Stimulated activated naive CD8-positive, alpha-beta T cell treated with anti-CD3 and anti-CD28 coated beads, Interleukin-15, Interleukin-2, amounts not matched to agents 100 ng/mL and 50 ng/mL, for 24 hours (primary cell): ENCODE results near the gene BAK1.
"Not testable (repeated sequence)": the region's sequence is repeated elsewhere in the genome, so short reads cannot be mapped to it uniquely, and the experiment has no call there.

Experiments
- H3K27ac Mint-ChIP-seq: one replicate; pipeline ENCODE4 v1.8.0; 2021; ENCODE audit warnings: mild to moderate bottlenecking, mixed read lengths
- H3K27me3 Mint-ChIP-seq: one replicate; pipeline ENCODE4 v1.8.0; 2021; ENCODE audit warnings: mixed read lengths
- H3K36me3 Mint-ChIP-seq: one replicate; pipeline ENCODE4 v1.8.0; 2021; ENCODE audit warnings: low read depth, mixed read lengths
- H3K4me1 Mint-ChIP-seq: one replicate; pipeline ENCODE4 v1.8.0; 2021; ENCODE audit warnings: low read depth, mixed read lengths
- H3K4me3 Mint-ChIP-seq: one replicate; pipeline ENCODE4 v1.8.0; 2021; ENCODE audit warnings: mild to moderate bottlenecking, mixed read lengths
- H3K9me3 Mint-ChIP-seq: one replicate; pipeline ENCODE4 v1.8.0; 2021; ENCODE audit warnings: mixed read lengths

Gene BAK1

DNA sequence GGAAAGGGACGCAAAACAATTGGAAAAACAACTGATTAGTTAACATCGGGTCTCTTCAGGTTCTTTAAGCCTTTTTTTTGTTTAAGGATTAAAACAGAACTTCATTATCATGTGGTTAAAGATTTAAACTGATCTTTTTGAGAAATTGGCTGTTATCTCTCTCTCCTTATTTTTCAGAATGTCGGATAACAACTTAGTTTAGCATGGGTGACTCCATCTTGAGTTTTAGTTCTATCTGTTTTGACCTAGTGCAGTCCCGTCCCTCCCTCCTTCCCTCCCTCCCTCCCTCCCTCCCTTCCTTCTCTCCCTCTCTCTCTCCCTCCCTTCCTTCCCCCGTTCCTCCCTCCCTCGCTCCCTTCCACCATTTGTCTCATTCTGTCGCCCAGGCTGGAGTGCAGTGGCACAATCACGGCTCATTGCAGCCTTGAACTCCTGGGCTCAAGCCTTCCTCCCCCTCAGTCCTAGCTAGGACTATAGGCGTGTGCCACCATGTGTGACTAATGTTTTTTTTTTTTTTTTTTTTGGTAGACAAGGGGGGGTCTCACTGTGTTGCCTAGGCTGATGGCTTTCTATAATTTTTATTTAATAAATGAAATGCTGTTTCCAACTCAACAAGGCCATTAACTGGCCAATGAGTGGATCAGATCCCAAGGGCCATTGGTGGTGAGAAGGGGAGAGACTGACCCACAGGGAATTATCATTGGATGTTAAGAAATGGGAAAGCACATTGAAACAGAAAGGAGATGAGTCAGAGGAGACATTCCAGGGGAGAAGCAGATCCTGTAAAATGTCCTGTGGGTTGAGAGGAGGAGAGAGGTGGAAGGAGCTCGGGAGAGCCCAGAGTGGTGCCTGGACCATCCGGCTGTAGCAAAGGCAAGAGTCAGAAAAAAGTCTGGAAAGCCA, 13.6 kb downstream of the BAK1 start:
- Mint-ChIP-seq H3K4me1 (peaks cover 33% of the 10 kb centered on the region), H3K27ac (no peak overlapping the region), H3K36me3 (peaks cover 9% of the 10 kb centered on the region)

DNA sequence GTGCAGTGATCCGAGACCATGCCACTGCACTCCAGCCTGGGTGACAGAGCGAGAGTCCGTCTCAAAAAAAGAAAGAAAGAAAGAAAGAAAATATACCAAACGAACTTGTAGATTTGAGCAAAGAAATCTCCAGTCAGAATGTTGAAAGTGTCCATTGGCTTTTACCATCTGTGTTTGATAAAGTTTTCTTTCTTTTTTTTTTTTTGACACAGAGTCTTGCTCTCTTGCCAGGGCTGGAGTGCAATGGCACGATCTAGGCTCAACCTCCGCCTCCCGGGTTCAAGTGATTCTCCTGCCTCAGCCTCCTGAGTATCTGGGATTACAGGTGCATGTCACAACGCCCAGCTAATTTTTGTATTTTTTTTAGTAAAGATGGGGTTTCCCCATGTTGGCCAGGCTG, 21.3 kb downstream of the BAK1 start:
- no peak overlapping the region for H3K4me3 Mint-ChIP-seq
- H3K9me3 Mint-ChIP-seq = no peaks in the 10 kb centered on the region
- H3K4me1 Mint-ChIP-seq = peaks cover 5% of the 10 kb centered on the region
- no peak overlapping the region for H3K27ac Mint-ChIP-seq
- no peaks in the 10 kb centered on the region for H3K27me3 Mint-ChIP-seq
- no peaks in the 10 kb centered on the region for H3K36me3 Mint-ChIP-seq

More for the DNA sequence above, 13.6 kb downstream of the BAK1 start:
- H3K4me3 Mint-ChIP-seq = no peak overlapping the region
- no peaks in the 10 kb centered on the region for H3K27me3 Mint-ChIP-seq
- no peaks in the 10 kb centered on the region for H3K9me3 Mint-ChIP-seq

DNA sequence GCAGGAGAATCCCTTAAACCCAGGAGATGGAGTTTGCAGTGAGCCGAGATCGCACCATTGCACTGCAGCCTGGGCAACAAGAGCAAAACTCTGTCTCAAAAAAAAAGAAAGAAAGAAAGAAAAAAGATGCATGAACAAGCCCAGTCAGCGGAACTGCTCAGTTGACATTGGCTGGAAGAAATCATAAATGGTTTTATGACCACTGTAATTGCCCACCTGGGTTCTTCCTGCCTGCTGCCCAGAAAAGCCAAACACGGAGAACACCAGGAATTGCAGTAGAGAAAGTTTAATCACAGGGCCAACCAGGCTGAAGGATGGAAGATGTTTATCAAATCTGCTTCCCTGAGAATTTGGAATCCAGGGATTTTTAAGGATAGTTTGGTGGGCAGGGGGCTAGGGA, 22.7 kb downstream of the BAK1 start:
- no peak overlapping the region for H3K27ac Mint-ChIP-seq
- H3K4me3 Mint-ChIP-seq = no peak overlapping the region
- H3K27me3 Mint-ChIP-seq = no peaks in the 10 kb centered on the region

DNA sequence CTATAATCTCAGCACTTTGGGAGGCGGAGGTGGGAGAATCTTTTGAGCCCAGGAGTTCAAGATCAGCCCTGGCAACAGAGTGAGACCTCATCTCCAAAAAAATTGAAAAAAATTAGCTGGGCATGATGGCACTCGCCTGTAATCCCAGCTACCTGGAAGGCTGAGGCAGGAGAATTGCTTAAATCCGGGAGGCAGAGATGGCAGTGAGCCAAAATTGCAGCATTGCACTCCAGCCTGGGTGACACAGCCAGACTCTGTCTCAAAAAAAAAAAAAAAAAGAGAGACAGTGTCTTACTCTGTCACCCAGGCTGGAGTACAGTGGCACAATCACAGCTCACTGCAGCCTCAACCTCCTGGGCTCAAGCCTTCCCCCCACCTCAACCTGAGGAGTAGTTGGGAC, 27.2 kb downstream of the BAK1 start:
- not testable (repeated sequence) for H3K4me1 Mint-ChIP-seq, H3K27me3 Mint-ChIP-seq, H3K36me3 Mint-ChIP-seq, H3K4me3 Mint-ChIP-seq, H3K9me3 Mint-ChIP-seq, H3K27ac Mint-ChIP-seq

More for the DNA sequence above, 22.7 kb downstream of the BAK1 start:
- Mint-ChIP-seq H3K36me3 (no peaks in the 10 kb centered on the region), H3K9me3 (no peaks in the 10 kb centered on the region), H3K4me1 (peaks cover 4% of the 10 kb centered on the region)

DNA sequence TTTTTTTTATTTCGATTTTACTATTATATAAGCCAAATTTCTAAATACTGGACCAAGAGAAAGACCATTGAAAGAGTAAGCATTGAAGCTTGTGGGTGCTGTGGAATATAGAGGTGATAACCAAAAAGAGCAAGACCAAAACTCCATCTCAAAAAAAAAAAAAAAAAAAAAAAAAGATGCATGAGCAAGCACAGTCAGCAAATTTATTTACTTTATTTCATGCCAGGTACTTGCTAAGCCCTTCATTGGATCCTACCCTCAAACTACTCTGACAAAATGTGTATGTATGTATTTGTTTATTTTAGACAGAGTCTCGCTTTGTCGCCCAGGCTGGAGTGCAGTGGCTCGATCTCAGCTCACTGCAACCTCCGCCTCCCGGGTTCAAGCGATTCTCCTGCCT, 27.8 kb downstream of the BAK1 start:
- peaks cover 15% of the 10 kb centered on the region for H3K4me1 Mint-ChIP-seq
- no peaks in the 10 kb centered on the region for H3K9me3 Mint-ChIP-seq
- no peaks in the 10 kb centered on the region for H3K27me3 Mint-ChIP-seq
- no peaks in the 10 kb centered on the region for H3K36me3 Mint-ChIP-seq
- no peak overlapping the region for H3K4me3 Mint-ChIP-seq
- H3K27ac Mint-ChIP-seq = no peak overlapping the region

DNA sequence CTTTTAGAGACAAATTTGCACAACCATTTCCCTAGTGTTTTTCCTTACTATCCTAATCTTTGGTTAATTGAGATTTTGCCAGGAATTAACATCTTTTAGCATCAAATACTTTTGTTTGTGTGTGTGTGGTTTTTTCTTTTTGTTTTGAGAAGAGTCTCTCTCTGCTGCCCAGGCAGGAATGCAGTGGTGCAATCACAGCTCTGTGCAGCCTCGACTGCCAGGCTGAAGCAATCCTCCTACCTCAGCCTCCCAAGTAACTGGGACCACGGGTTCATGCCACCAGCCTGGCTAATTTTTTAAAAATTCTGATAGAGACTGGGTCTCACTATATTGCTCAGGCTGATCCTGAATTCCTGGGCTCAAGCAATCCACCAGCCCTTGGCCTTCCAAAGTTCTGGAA, 28.5 kb downstream of the BAK1 start:
- H3K4me1 Mint-ChIP-seq = peaks cover 16% of the 10 kb centered on the region
- no peak overlapping the region for H3K4me3 Mint-ChIP-seq
- H3K9me3 Mint-ChIP-seq = no peaks in the 10 kb centered on the region
- no peaks in the 10 kb centered on the region for H3K36me3 Mint-ChIP-seq
- H3K27me3 Mint-ChIP-seq = no peaks in the 10 kb centered on the region
- H3K27ac Mint-ChIP-seq = no peak overlapping the region

DNA sequence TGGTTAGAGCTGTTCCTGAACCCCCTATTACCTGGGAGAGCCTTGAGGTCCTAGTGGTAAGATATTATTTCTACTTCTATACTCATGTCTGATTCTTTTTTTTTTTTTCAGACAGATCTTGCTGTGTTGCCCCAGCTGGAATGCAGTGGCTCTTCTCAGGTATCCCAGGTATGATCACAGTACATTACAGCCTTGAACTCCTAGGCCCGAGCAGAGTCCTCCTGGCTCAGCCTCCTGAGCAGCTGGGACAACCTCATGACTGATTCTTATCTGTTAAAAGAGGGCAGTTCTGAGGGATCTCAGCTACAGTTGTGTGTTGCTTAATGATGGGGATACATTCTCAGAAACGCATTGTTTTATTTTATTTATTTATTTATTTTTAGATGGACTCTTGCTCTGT, 30.2 kb downstream of the BAK1 start:
- peaks cover 16% of the 10 kb centered on the region for H3K4me1 Mint-ChIP-seq
- H3K36me3 Mint-ChIP-seq = no peaks in the 10 kb centered on the region
- H3K9me3 Mint-ChIP-seq = no peaks in the 10 kb centered on the region
- H3K27ac Mint-ChIP-seq = no peak overlapping the region
- no peaks in the 10 kb centered on the region for H3K27me3 Mint-ChIP-seq
- no peak overlapping the region for H3K4me3 Mint-ChIP-seq

DNA sequence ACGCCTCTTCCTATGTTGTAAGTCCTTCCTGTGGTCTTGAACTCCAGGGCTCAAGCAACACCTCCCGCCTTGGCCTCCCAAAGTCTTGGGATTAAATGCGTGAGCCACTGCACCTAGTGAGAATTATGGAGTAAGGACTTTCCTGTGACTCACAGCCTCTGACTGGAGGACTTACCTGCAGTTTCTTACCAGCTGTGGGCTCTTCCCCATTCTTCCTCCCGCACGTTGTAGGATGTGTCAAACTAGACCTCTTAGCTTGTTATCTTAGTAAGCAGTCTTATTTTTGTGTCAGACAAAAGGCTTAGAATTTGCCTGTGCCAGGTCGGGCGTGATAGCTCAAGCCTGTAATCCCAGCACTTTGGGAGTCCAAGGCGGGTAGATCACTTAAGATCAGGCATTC, 30.9 kb downstream of the BAK1 start:
- no peak overlapping the region for H3K4me3 Mint-ChIP-seq
- H3K9me3 Mint-ChIP-seq = no peaks in the 10 kb centered on the region
- H3K27me3 Mint-ChIP-seq = no peaks in the 10 kb centered on the region
- H3K4me1 Mint-ChIP-seq = peaks cover 16% of the 10 kb centered on the region
- no peak overlapping the region for H3K27ac Mint-ChIP-seq
- no peaks in the 10 kb centered on the region for H3K36me3 Mint-ChIP-seq

DNA sequence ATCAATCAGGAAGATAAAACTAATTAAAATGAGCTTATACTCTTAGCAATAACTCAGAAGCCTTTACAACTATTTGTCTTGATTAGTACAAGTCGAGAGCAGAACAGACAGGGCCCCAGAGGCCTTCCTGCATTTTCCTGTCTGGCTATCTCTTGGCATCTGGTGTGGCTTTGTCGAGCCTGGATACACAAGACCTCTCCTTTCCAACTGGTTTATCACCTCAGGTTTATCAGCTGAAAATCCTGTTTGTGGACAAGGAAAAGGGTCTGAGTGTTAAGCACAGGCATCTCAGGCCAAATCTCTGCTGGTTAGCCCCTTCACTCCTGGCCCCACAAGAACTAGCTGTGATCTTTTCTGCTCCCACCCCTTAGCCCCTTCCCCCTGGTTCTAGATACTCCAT, 32.6 kb downstream of the BAK1 start:
- Mint-ChIP-seq H3K36me3 (no peaks in the 10 kb centered on the region), H3K27ac (no peak overlapping the region), H3K27me3 (no peaks in the 10 kb centered on the region), H3K4me1 (peaks cover 16% of the 10 kb centered on the region), H3K9me3 (no peaks in the 10 kb centered on the region), H3K4me3 (no peak overlapping the region)

DNA sequence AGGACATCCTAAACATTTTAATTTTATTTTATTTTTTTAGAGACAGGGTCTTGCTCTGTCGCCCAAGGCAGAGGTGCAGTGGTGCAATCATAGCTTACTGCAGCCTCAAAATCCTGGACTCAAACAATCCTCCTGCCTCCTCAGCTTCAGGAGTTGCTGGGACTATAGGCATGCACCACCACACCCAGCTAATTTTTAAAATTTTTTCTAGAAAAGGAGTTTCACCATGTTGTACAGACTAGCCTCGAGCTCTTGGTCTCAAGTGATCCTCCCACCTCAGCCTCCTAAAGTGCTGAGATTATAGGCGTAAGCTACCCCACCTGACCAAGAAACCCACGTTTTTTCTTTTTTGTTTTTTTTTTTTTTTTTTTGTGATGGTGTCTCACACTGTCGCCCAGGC, 33.3 kb downstream of the BAK1 start:
- Mint-ChIP-seq H3K4me1 (peaks cover 16% of the 10 kb centered on the region), H3K27me3 (no peaks in the 10 kb centered on the region), H3K36me3 (no peaks in the 10 kb centered on the region), H3K4me3 (no peak overlapping the region), H3K27ac (no peak overlapping the region), H3K9me3 (no peaks in the 10 kb centered on the region)

DNA sequence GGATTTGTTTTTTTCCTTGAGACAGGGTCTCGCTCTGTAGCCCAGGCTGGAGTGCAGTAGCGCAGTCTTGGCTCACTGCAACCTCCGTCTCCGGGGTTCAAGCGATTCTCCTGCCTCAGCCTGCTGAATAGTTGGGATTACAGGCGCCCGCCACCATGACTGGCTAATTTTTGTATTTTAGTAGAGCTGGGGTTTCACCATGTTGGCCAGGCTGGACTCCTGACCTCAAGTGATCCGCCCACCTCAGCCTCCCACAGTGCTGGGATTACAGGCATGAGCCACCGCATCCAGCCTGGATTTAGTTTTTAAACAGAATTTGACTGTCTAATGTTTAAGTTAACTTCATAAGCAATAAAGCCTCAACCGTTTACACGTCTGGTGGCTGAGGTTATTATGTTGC, 34.8 kb downstream of the BAK1 start:
- not testable (repeated sequence) for H3K9me3 Mint-ChIP-seq, H3K36me3 Mint-ChIP-seq, H3K27ac Mint-ChIP-seq, H3K4me3 Mint-ChIP-seq, H3K27me3 Mint-ChIP-seq
- H3K4me1 Mint-ChIP-seq = peaks cover 16% of the 10 kb centered on the region

DNA sequence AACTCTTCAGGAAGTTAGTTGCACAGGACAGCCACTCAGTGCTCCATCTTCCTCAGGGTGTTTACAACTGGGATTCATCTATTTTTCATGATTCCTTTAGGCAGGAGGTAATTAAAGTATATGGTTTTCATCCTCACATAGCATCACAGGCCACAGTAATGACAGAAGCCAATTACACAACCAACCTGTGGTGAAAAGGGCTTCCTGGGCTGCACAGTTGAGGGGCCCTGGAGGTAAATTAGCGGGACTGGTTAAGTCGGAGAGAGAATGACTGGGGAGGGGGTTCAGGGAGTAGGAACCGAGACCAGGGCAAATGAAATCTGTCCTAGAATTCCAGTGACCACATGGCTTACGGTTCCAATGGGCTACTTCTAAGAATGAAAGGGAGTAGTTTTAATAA, 37.0 kb downstream of the BAK1 start:
- Mint-ChIP-seq H3K4me3 (no peak overlapping the region), H3K9me3 (no peaks in the 10 kb centered on the region), H3K27ac (no peak overlapping the region), H3K36me3 (no peaks in the 10 kb centered on the region), H3K27me3 (no peaks in the 10 kb centered on the region), H3K4me1 (peaks cover 10% of the 10 kb centered on the region)

DNA sequence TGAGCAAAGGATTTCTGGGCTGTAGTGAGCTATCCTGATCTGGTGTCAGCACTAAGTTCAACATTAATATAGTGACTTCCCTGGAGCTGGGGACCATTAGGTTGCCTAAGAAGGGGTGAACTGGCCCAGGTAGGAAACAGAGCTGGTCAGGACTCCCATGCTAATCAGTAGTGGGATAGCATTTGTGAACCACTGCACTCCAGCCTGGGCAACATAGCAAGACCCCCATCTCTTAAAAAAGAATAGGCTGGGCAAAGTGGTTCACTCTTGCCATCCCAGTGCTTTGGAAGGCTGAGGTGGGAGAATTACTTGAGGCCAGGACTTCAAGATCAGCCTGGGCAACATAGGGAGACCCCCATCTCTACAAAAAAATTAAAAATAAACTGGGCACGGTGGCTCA, 39.3 kb downstream of the BAK1 start:
- Mint-ChIP-seq H3K4me1 (no peaks in the 10 kb centered on the region), H3K4me3 (no peak overlapping the region), H3K36me3 (no peaks in the 10 kb centered on the region), H3K9me3 (no peaks in the 10 kb centered on the region), H3K27ac (no peak overlapping the region), H3K27me3 (no peaks in the 10 kb centered on the region)

DNA sequence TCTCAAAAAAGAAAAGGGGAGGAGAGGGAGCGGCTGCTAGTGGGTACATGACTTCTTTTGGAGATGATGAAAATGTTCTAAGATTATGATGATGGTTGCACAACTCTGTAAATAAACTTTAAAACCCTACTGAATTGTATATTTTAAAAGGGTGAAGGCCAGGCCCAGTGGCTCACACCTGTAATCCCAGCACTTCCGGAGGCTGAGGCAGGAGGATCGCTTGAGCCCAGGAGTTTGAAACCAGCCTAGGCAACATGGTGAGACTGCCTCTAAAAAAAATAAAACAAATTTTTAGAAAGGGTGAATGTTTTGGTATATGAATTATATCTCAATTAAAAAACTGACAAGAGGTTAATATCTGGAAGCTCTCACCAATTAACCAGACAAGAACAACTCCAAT, 45.4 kb downstream of the BAK1 start:
- H3K36me3 Mint-ChIP-seq = no peaks in the 10 kb centered on the region
- H3K27ac Mint-ChIP-seq = no peak overlapping the region
- no peak overlapping the region for H3K4me3 Mint-ChIP-seq

DNA sequence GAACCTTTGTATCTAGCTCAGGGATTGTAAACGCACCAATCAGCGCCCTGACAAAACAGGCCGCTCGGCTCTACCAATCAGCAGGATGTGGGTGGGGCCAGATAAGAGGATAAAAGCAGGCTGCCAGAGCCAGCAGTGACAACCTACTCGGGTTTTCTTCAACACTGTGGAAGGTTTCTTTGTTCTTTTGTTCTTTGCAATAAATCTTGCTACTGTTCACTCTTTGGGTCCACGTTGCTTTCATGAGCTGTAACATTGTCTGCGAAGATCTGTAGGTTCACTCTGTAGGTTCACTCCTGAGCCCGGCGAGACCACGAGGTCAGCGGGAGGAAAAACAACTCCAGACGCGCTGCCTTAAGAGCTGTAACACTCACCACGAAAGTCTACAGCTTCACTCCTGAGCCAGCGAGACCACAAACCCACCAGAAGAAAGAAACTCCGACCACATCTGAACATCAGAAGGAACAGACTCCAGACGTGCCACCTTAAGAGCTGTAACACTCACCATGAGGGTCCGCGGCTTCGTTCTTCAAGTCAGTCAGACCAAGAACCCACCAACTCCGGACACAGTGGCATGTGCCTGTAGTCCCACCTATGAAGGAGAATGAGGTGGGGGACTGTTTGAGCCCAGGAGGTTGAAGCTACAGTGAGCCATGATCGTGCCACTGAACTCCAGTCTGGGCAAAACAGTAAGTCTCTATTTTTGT, 46.8 kb downstream of the BAK1 start:
- peak overlapping the region; percentile 81 for H3K27ac Mint-ChIP-seq
- H3K4me3 Mint-ChIP-seq = peak overlapping the region; percentile 71
- not testable (repeated sequence) for H3K9me3 Mint-ChIP-seq, H3K36me3 Mint-ChIP-seq, H3K27me3 Mint-ChIP-seq
- peaks cover 23% of the 10 kb centered on the region for H3K4me1 Mint-ChIP-seq

More for the DNA sequence above, 45.4 kb downstream of the BAK1 start:
- peaks cover 23% of the 10 kb centered on the region for H3K4me1 Mint-ChIP-seq
- H3K27me3 Mint-ChIP-seq = no peaks in the 10 kb centered on the region
- H3K9me3 Mint-ChIP-seq = no peaks in the 10 kb centered on the region
